Activated T-helper 1 cell treated with anti-CD3 and anti-CD28 coated beads, Interleukin-12 subunit alpha, Interleukin-12 subunit beta, Interleukin-2, Interleukin-4 antibody, amounts not matched to agents 30 ng/mL and 10 ng/mL and 1 ng/mL, durations not matched to agents 14 hours and 24 hours and 36 hours (primary cell): ENCODE measurements around the gene ETFRF1. TPM values are rescaled to one million over a fixed set of nuclear protein-coding genes. Genes with fewer than 3 reads are reported as not detected.

ENCODE experiments used
- DNase-seq: peaks from one replicate; pipeline ENCODE4 v3.0.0; 2021; ENCODE audit warnings: low spot score
- H3K27ac Mint-ChIP-seq: one replicate; pipeline ENCODE4 v1.8.0; 2021; ENCODE audit warnings: mild to moderate bottlenecking, mixed read lengths
- H3K27me3 Mint-ChIP-seq: one replicate; pipeline ENCODE4 v1.8.0; 2022; ENCODE audit warnings: mild to moderate bottlenecking, moderate library complexity, mixed read lengths; ENCODE audit not compliant: insufficient read depth
- H3K36me3 Mint-ChIP-seq: one replicate; pipeline ENCODE4 v1.8.0; 2021; ENCODE audit warnings: low read depth, mixed read lengths
- H3K4me1 Mint-ChIP-seq: one replicate; pipeline ENCODE4 v1.8.0; 2021; ENCODE audit warnings: low read depth, mixed read lengths
- H3K4me3 Mint-ChIP-seq: one replicate; pipeline ENCODE4 v1.8.0; 2021; ENCODE audit warnings: mild to moderate bottlenecking, moderate library complexity, mixed read lengths
- H3K9me3 Mint-ChIP-seq: one replicate; pipeline ENCODE4 v1.8.0; 2021; ENCODE audit warnings: mixed read lengths
- intact Hi-C: fragments of 100-400 bp; cut with micrococcal nuclease; formaldehyde crosslinking; loops from one replicate; pipeline ENCODE4 v1.15.1; 2024
- total RNA-seq: library from RNA; stranded (reverse); gene quantifications from 2 replicates; pipeline ENCODE4 v1.2.3, GENCODE V29; 2022

ETFRF1 gene
- total RNA-seq, 1 donor from 2014 or later: 9.7 TPM

GRCh38 chr12:25254271-25254880 lies 59.3 kb downstream of the ETFRF1 start:
- intact Hi-C loops: loop anchor here (5.0 to 10.0 kb wide), 2 partner anchors 42 to 1990 kb away; partner anchors contain the start of gene STK38L
- peaks cover 10% of the 10 kb centered on the region for H3K27me3 Mint-ChIP-seq
- H3K9me3 Mint-ChIP-seq: no peaks in the 10 kb centered on the region
- H3K4me1 Mint-ChIP-seq: peaks cover 29% of the 10 kb centered on the region
- H3K4me3 Mint-ChIP-seq: no peak overlapping the region
- DNase-seq: no peak
- H3K27ac Mint-ChIP-seq: no peak overlapping the region
- no peaks in the 10 kb centered on the region for H3K36me3 Mint-ChIP-seq

Other genes starting within 250 kb of the ETFRF1 start
- 37.3 and 42.0 TPM in 2 replicates for gene BCAT1, start 246.1 kb upstream of the ETFRF1 start, total RNA-seq
- 0.23 TPM in 1 of 2 replicates, not detected in the other for gene DNAI7, start 77 bp upstream of the ETFRF1 start, total RNA-seq
- gene KRAS, start 55.7 kb downstream of the ETFRF1 start, total RNA-seq: 43.1 and 43.3 TPM in 2 replicates